ENCODE measurements around the gene FMNL2.

FMNL2 gene

GRCh38 chr2:152407806-152408205 is 72.8 kb downstream of the FMNL2 start:
- POLR2A ChIA-PET, result interaction anchor here (1.4 kb wide), 1 partner anchor 14 kb away, joined by 3 read pairs; no protein-coding TSS in a partner anchor
- TF ChIP-seq ZNF670 (tag by site-specific recombination; IDR thresholded peaks at IDR 0.05; ENCODE audit: low read depth), result no peak
- no peak for TF ChIP-seq ZNF548 (tag by site-specific recombination; IDR thresholded peaks at IDR 0.05)
- no peak for TF ChIP-seq ZSCAN16 (tag by site-specific recombination; IDR thresholded peaks at IDR 0.05)
- TF ChIP-seq GLI4 (tag by site-specific recombination; IDR thresholded peaks at IDR 0.05), result no peak
- no peak for TF ChIP-seq ZNF449 (tag by site-specific recombination; IDR thresholded peaks at IDR 0.05)
- H3K27ac ChIP-seq (ENCODE audit: extremely low read depth, low read depth, low read length), result no peak overlapping the region; the same call in 1 of the 2 replicates
- CTCF ChIA-PET, result interaction anchor here (0.6 to 1.2 kb wide), 3 partner anchors 8 to 71 kb away, joined by 3 to 4 read pairs (median 3); no protein-coding TSS in a partner anchor
- H3K9me3 ChIP-seq (ENCODE audit: control insufficient read depth, insufficient read depth, low read depth, low read length), result no peaks in the 10 kb centered on the region
- peaks cover 34% of the 10 kb centered on the region for H3K4me1 ChIP-seq (ENCODE audit: control insufficient read depth, insufficient read depth, low read length)
- no peak overlapping the region for H3K4me3 ChIP-seq (ENCODE audit: low read depth, low read length)
- no peaks in the 10 kb centered on the region for H3K36me3 ChIP-seq (ENCODE audit: control insufficient read depth in 2 of 2, insufficient read depth in 1 of 2, low read length in 2 of 2)

DNA sequence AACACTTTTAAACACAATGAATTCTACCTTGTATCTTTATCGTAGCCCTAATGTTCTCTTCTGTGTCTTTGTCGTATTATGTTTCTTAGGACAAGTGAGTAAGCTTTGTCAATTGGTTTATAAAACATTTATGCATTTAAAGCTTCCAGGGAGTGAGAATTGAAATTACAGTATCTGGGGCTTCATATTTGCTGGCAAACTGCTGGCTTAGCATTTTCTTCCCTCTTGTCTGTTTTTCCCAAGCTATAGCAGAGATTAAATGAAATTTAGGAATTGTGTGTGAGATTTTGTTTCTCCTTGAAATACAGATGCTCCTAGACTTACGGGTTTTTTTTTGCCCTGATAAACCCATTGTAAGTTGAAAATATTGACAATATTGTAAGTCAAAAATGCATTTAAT is 73.3 kb downstream of the FMNL2 start:
- no peak for TF ChIP-seq KLF17 (tag by site-specific recombination; IDR thresholded peaks at IDR 0.05)
- TF ChIP-seq, protein P1, sequence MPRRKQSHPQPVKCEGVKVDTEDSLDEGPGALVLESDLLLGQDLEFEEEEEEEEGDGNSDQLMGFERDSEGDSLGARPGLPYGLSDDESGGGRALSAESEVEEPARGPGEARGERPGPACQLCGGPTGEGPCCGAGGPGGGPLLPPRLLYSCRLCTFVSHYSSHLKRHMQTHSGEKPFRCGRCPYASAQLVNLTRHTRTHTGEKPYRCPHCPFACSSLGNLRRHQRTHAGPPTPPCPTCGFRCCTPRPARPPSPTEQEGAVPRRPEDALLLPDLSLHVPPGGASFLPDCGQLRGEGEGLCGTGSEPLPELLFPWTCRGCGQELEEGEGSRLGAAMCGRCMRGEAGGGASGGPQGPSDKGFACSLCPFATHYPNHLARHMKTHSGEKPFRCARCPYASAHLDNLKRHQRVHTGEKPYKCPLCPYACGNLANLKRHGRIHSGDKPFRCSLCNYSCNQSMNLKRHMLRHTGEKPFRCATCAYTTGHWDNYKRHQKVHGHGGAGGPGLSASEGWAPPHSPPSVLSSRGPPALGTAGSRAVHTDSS (tag by site-specific recombination; IDR thresholded peaks at IDR 0.05), result no peak
- TF ChIP-seq ZNF302 (tag by site-specific recombination; IDR thresholded peaks at IDR 0.05; ENCODE audit: low read depth), result no peak
- TF ChIP-seq SP3 (tag by site-specific recombination; IDR thresholded peaks at IDR 0.05), result no peak
- TF ChIP-seq ZNF488 (tag by site-specific recombination; IDR thresholded peaks at IDR 0.05), result no peak
- TF ChIP-seq ZNF423 (tag by site-specific recombination; IDR thresholded peaks at IDR 0.05), result no peak
- TF ChIP-seq, protein P2, sequence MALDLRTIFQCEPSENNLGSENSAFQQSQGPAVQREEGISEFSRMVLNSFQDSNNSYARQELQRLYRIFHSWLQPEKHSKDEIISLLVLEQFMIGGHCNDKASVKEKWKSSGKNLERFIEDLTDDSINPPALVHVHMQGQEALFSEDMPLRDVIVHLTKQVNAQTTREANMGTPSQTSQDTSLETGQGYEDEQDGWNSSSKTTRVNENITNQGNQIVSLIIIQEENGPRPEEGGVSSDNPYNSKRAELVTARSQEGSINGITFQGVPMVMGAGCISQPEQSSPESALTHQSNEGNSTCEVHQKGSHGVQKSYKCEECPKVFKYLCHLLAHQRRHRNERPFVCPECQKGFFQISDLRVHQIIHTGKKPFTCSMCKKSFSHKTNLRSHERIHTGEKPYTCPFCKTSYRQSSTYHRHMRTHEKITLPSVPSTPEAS (tag by site-specific recombination; IDR thresholded peaks at IDR 0.05), result no peak
- no peak for TF ChIP-seq ZNF140 (tag by site-specific recombination; IDR thresholded peaks at IDR 0.05)
- TF ChIP-seq, protein P3, sequence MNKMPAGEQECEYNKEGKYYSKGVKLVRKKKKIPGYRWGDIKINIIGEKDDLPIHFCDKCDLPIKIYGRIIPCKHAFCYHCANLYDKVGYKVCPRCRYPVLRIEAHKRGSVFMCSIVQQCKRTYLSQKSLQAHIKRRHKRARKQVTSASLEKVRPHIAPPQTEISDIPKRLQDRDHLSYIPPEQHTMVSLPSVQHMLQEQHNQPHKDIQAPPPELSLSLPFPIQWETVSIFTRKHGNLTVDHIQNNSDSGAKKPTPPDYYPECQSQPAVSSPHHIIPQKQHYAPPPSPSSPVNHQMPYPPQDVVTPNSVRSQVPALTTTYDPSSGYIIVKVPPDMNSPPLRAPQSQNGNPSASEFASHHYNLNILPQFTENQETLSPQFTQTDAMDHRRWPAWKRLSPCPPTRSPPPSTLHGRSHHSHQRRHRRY (tag by site-specific recombination; IDR thresholded peaks at IDR 0.05), result no peak
- TF ChIP-seq ZNF654 (tag by site-specific recombination; IDR thresholded peaks at IDR 0.05; ENCODE audit: low read depth), result no peak
- TF ChIP-seq, protein P4, sequence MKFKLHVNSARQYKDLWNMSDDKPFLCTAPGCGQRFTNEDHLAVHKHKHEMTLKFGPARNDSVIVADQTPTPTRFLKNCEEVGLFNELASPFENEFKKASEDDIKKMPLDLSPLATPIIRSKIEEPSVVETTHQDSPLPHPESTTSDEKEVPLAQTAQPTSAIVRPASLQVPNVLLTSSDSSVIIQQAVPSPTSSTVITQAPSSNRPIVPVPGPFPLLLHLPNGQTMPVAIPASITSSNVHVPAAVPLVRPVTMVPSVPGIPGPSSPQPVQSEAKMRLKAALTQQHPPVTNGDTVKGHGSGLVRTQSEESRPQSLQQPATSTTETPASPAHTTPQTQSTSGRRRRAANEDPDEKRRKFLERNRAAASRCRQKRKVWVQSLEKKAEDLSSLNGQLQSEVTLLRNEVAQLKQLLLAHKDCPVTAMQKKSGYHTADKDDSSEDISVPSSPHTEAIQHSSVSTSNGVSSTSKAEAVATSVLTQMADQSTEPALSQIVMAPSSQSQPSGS (tag by site-specific recombination; IDR thresholded peaks at IDR 0.05; ENCODE audit: low read depth), result no peak
- no peak for TF ChIP-seq ZNF837 (tag by site-specific recombination; IDR thresholded peaks at IDR 0.05)
- TF ChIP-seq MZF1 (tag by site-specific recombination; IDR thresholded peaks at IDR 0.05; ENCODE audit: borderline replicate concordance), result no peak
- Histone ChIP-seq H3K27ac (ENCODE audit: extremely low read depth, low read depth, low read length) (no peak overlapping the region), H3K4me1 (ENCODE audit: control insufficient read depth, insufficient read depth, low read length) (peaks cover 33% of the 10 kb centered on the region), H3K36me3 (ENCODE audit: control insufficient read depth in 2 of 2, insufficient read depth in 1 of 2, low read length in 2 of 2) (no peaks in the 10 kb centered on the region), H3K4me3 (ENCODE audit: low read depth, low read length) (no peak overlapping the region), H3K9me3 (ENCODE audit: control insufficient read depth, insufficient read depth, low read depth, low read length) (no peaks in the 10 kb centered on the region)
- ChIA-PET POLR2A (interaction anchor here (1.4 kb wide), 1 partner anchor 14 kb away, joined by 3 read pairs; no protein-coding TSS in a partner anchor), CTCF (interaction anchor here (0.7 kb wide), 1 partner anchor 45 kb away, joined by 3 read pairs; no protein-coding TSS in a partner anchor)

Data from HEK293 (cell line).